ENCODE data around the gene CLECL1.
"Not testable (repeated sequence)": the region's sequence is repeated elsewhere in the genome, so short reads cannot be mapped to it uniquely, and the experiment has no call there.

CLECL1 gene

DNA sequence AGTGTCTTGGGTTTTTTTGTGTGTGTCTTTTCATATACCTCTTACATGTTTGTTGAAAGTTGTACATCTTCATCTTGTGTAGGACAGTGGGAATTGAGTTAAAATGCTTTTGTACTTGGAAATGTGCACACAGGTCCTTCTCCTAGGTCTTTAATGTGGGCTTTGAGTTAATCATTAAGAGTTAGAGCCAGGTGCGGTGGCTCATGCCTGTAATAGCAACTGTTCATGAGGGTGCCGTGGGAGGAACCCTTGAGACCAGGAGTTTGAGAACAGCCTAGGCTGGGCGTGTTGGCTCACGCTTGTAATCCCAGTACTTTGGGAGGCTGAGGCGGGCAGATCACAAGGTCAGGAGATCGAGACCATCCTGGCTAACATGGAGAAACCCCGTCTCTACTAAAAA lies 13.9 kb downstream of the CLECL1 start:
- no peak for DNase-seq

- DNase-seq = no peak
Measured at GRCh38 chr12:9717070-9717925, 15.6 kb downstream of the CLECL1 start.

DNA sequence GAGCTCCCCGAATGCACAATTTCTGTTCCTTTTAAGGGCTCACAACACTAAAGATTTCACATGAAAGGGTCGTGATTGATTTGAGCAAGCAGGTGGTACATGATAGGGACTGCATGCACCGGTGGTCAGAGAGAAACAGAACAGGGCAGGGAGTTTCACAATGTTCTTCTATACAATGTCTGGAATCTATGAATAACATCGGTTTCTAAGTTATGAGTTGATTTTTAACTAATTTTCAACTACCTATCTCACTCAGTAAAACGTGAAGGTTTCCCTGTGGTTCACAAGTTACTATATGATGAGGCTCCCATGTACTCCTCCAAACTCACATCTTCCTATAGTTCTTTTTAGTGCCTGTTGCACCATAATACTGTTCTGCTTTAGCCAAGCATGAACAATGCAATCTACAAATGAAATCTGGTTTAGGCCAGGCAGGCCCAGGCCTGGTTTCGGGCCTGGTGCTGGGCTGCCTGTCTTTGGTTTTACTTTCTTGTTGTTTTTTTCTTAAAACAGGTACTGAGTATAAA lies 19.8 kb downstream of the CLECL1 start:
- DNase-seq = not testable (repeated sequence)

GRCh38 chr12:9711664-9712063 lies 21.2 kb downstream of the CLECL1 start:
- DNase-seq = no peak

- DNase-seq = no peak
Measured at GRCh38 chr12:9710584-9711375, 22.1 kb downstream of the CLECL1 start.

GRCh38 chr12:9708853-9709252 lies 24.0 kb downstream of the CLECL1 start:
- no peak for DNase-seq

GRCh38 chr12:9707864-9708808 lies 24.8 kb downstream of the CLECL1 start:
- no peak for DNase-seq

DNA sequence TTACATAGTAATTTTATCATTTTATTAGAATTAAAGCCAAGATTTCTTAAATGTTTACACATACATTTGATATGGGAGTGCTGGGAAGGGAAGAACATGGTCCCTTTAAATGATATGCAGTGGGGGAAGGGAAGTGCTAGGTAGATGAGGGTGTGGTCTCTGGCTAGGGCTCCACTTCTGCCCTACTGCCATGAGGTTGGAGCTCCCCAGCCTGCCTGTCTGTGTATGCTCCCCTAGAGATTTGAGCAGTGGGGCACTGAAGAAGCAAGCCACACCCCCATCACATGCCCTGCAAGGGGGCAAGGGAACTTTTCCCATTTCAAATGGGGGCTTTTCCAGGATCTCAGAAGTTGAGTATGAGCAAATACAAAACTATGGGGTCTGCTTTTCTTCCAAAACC lies 25.5 kb downstream of the CLECL1 start:
- no peak for DNase-seq

- DNase-seq = no peak
Measured at GRCh38 chr12:9706086-9706685, 26.7 kb downstream of the CLECL1 start.

- not testable (repeated sequence) for DNase-seq
Measured at GRCh38 chr12:9704561-9704960, 28.3 kb downstream of the CLECL1 start.

- no peak for DNase-seq
Measured at GRCh38 chr12:9702255-9702654, 30.6 kb downstream of the CLECL1 start.

- DNase-seq = no peak
Measured at GRCh38 chr12:9701380-9702154, 31.3 kb downstream of the CLECL1 start.

DNA sequence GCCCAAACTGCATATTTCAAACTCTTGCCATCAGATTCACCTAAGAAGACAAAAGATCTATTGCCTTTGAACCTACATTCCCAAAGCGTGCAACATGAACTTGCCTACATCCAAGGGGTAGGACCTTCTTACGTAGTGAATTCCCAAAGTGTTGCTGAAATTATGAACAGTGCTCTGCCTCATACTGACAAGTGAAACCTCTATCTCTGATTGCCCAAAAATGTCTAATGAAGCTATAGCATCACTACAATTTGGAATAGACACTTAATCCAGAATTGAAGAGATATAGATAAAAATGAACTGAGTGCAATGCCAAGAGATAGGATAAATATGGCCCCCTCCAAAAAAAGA lies 32.3 kb downstream of the CLECL1 start:
- no peak for DNase-seq

GRCh38 chr12:9699898-9700605 lies 32.8 kb downstream of the CLECL1 start:
- no peak for DNase-seq

DNA sequence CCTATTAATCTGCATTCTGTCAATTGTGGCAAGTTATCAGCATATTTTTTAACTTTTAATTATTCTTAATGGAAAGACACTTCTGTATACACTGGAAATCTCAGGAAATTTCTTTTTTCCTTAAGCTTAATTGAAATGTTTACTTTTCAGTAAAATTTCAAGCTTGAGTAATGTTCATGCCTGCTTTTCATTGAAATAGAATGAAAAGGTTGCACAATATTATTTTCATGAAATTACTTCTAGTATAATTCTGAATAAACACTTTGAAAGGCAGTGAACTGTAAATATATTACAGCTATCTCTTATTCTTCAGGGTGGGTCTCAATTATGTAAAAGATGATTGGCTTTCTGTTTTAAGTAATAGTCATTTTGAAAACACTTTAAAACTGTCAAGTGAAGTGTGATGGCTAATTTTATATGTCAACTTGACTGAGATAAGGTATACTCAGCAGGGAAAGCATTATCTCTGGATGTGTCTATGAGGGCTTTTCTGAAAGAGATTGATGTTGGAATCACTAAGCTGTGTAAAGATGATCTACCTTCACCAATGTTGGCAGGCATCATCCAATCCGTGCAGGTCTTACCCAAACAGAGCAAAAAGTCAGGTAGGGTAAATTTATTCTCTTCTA lies 33.5 kb downstream of the CLECL1 start:
- no peak for DNase-seq

GRCh38 chr12:9698681-9699080 lies 34.2 kb downstream of the CLECL1 start:
- no peak for DNase-seq

DNA sequence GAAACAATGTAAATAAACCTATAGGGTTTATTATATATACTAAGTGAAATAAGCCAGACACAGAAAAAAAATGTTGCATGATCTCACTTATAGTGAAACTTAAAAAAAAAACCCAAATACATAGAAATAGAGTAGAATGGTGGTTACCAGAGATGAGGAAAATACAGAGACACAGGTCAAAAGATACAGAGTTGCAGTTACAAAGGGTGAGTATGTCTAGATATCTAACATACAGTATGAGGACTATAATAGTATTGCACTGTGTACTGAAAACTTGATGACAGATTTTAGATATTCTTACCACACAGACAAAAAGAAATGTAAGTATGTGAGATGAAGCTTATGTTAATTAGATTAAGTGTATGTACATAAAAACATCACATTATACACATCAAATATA lies 35.3 kb downstream of the CLECL1 start:
- no peak for DNase-seq

- not testable (repeated sequence) for DNase-seq
Measured at GRCh38 chr12:9695661-9696060, 37.2 kb downstream of the CLECL1 start.

DNA sequence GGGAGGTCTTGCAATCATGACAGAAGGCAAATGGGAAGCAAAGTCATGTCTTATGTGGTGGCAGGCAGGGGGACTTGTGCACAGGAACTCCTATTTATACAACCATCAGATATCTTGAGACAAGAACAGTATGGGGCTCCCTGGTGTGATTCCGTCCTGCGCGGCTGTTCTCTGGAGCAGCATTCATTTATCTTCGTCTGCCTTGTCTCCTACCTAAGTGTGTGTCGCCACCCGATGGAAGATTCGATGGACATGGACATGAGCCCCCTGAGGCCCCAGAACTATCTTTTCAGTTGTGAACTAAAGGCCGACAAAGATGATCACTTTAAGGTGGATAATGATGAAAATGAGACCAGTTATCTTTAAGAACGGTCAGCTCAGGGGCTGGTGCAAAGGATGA lies 37.7 kb downstream of the CLECL1 start:
- not testable (repeated sequence) for DNase-seq

- no peak for DNase-seq
Measured at GRCh38 chr12:9694241-9694640, 38.7 kb downstream of the CLECL1 start.

All from NCI-H2081 treated with DMSO at 0.1 percent for 48 hours (cell line).